Mesenchymal stem cell (in vitro differentiated cells and primary cell): ENCODE results near the gene BICRA.
A peak's percentile ranks its signal among the peaks of the same experiment; 100 is the strongest.

Source experiments
- DNase-seq: peaks from one replicate; pipeline ENCODE4 v3.0.0-alpha.2; 2013
- H2AFZ ChIP-seq: one replicate; pipeline ENCODE4 v1.6.1; 2013; ENCODE audit warnings: low read depth, mild to moderate bottlenecking, control low read depth, inconsistent platforms, low read length, moderate library complexity
- H2AK5ac ChIP-seq: 2 replicates; pipeline ENCODE4 v1.6.1; 2013; ENCODE audit warnings: low read length, moderate library complexity, mild to moderate bottlenecking, inconsistent platforms; ENCODE audit not compliant: severe bottlenecking
- H2BK120ac ChIP-seq: one replicate; pipeline ENCODE4 v1.6.1; 2013; ENCODE audit warnings: low read depth, mild to moderate bottlenecking, inconsistent platforms, low read length, moderate library complexity
- H2BK12ac ChIP-seq, 2 experiments: one replicate each; pipeline ENCODE4 v1.6.1; 2013; ENCODE audit warnings: inconsistent platforms in 2 of 2, low read length in 2 of 2, mild to moderate bottlenecking in 2 of 2, moderate library complexity in 2 of 2, control low read depth in 1 of 2
- H2BK15ac ChIP-seq: one replicate; pipeline ENCODE4 v1.6.1; 2013; ENCODE audit warnings: mild to moderate bottlenecking, low read depth, inconsistent platforms; ENCODE audit not compliant: poor library complexity, severe bottlenecking
- H2BK5ac ChIP-seq: 2 replicates; pipeline ENCODE4 v1.6.1; 2013; ENCODE audit warnings: low read depth, mild to moderate bottlenecking, low read length, control low read depth, inconsistent platforms; ENCODE audit not compliant: poor library complexity, severe bottlenecking
- H3K14ac ChIP-seq, 2 experiments: one replicate each; pipeline ENCODE4 v1.6.1; 2013; ENCODE audit warnings: inconsistent platforms in 2 of 2, low read length in 2 of 2, control low read depth in 1 of 2, mild to moderate bottlenecking in 1 of 2, moderate library complexity in 1 of 2
- H3K18ac ChIP-seq, 2 experiments: one replicate each; pipeline ENCODE4 v1.6.1; 2013; ENCODE audit warnings: inconsistent platforms in 2 of 2, low read length in 2 of 2, control low read depth in 1 of 2, low read depth in 1 of 2, mild to moderate bottlenecking in 1 of 2
- H3K23ac ChIP-seq, 2 experiments: one replicate each; pipeline ENCODE4 v1.6.1; 2013; ENCODE audit warnings: inconsistent platforms in 2 of 2, low read length in 2 of 2, mild to moderate bottlenecking in 2 of 2, moderate library complexity in 2 of 2, control low read depth in 1 of 2
- H3K27ac ChIP-seq: 2 replicates; pipeline ENCODE4 v1.5.1; 2013; ENCODE audit warnings: mild to moderate bottlenecking, moderate library complexity, low read length, control low read depth, inconsistent platforms; ENCODE audit not compliant: poor library complexity, severe bottlenecking
- H3K27me3 ChIP-seq, 2 experiments: 2 replicates each; pipeline versions ENCODE4 v1.6.1 to v1.7.0; 2013; ENCODE audit warnings: low read length in 2 of 2, mild to moderate bottlenecking in 2 of 2, moderate library complexity in 2 of 2, control low read depth in 1 of 2, inconsistent platforms in 1 of 2; ENCODE audit not compliant: control insufficient read depth in 1 of 2, insufficient read depth in 1 of 2
- H3K36me3 ChIP-seq, 2 experiments: 2 replicates each; pipeline versions ENCODE4 v1.6.1 to v1.7.0; 2013; ENCODE audit warnings: low read length in 2 of 2, control low read depth in 1 of 2, inconsistent platforms in 1 of 2, low read depth in 1 of 2, mild to moderate bottlenecking in 1 of 2; ENCODE audit not compliant: insufficient read depth in 2 of 2, control insufficient read depth in 1 of 2
- H3K4ac ChIP-seq, 2 experiments: one replicate each; pipeline ENCODE4 v1.6.1; 2013; ENCODE audit warnings: inconsistent platforms in 2 of 2, low read length in 2 of 2, mild to moderate bottlenecking in 2 of 2, moderate library complexity in 2 of 2, control low read depth in 1 of 2, low read depth in 1 of 2
- H3K4me1 ChIP-seq: 2 replicates; pipeline ENCODE4 v1.6.1; 2013; ENCODE audit warnings: low read depth, low read length, control low read depth; ENCODE audit not compliant: control insufficient read depth, insufficient read depth
- H3K4me2 ChIP-seq: 2 replicates; pipeline ENCODE4 v1.6.1; 2013; ENCODE audit warnings: low read length, mild to moderate bottlenecking, inconsistent platforms; ENCODE audit not compliant: poor library complexity, severe bottlenecking
- H3K4me3 ChIP-seq, 2 experiments: 2 replicates each; pipeline versions ENCODE4 v1.5.1 to v1.7.0; 2013; ENCODE audit warnings: low read length in 2 of 2, mild to moderate bottlenecking in 2 of 2, control low read depth in 1 of 2, low read depth in 1 of 2; ENCODE audit not compliant: insufficient read depth in 1 of 2
- H3K79me1 ChIP-seq: replicated peaks from 2 replicates; pipeline ENCODE4 v1.6.1; 2013; ENCODE audit warnings: mild to moderate bottlenecking, control low read depth, low read length, inconsistent platforms; ENCODE audit not compliant: poor library complexity, severe bottlenecking
- H3K9ac ChIP-seq: 2 replicates; pipeline ENCODE4 v1.7.0; 2013; ENCODE audit warnings: mild to moderate bottlenecking, low read length, moderate library complexity
- H3K9me3 ChIP-seq: 2 replicates; pipeline ENCODE4 v1.7.0; 2013; ENCODE audit warnings: mild to moderate bottlenecking, low read length; ENCODE audit not compliant: control insufficient read depth
- H4K8ac ChIP-seq: one replicate; pipeline ENCODE4 v1.6.1; 2013; ENCODE audit warnings: inconsistent platforms, mild to moderate bottlenecking, low read length, moderate library complexity
- H4K91ac ChIP-seq: one replicate; pipeline ENCODE4 v1.6.1; 2013; ENCODE audit warnings: mild to moderate bottlenecking, low read length, inconsistent platforms
- WGBS: methylation state at CpG from one replicate; pipeline ENCODE4 v1.1.7; 2013; ENCODE audit warnings: mixed read lengths; 5-methylcytosine and 5-hydroxymethylcytosine counted together

BICRA gene

DNA sequence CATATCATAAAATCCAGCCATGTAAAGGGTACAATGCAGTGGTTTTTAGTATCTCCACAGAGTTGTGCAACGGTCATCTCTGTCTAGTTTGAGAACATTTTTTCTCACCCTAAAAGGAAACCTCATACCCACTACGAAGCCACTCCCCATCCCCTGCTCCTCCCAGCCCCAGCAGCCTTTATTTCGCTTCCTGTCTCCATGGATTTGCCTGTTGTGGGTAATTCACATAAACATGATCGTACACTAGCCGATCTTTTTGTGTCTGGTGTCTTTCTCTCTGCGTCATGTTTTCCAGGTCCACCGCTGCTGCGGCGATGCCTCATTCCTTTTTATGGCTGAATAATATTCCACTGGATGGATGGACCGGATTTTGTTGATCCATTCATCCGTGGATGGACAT lies 28.6 kb downstream of the BICRA start:
- H3K4me3 ChIP-seq, result no peak overlapping the region
- no peak overlapping the region for H3K14ac ChIP-seq
- H4K91ac ChIP-seq, result no peak overlapping the region
- H3K18ac ChIP-seq, result peak overlapping the region in 1 of 2 experiments; percentile 28
- H3K4me1 ChIP-seq, result peaks cover 12% of the 10 kb centered on the region
- no peak overlapping the region for H2BK5ac ChIP-seq
- H2BK15ac ChIP-seq, result peak overlapping the region; percentile 44
- no peak overlapping the region for H3K27ac ChIP-seq
- H3K4ac ChIP-seq, result no peak overlapping the region
- H4K8ac ChIP-seq, result peak overlapping the region; percentile 0
- peak; percentile 87 for DNase-seq
- no peak overlapping the region for H3K4me2 ChIP-seq
- peaks cover 40% of the 10 kb centered on the region for H3K79me1 ChIP-seq
- H3K9ac ChIP-seq, result no peak overlapping the region
- no peak overlapping the region for H2AFZ ChIP-seq
- no peak overlapping the region for H3K23ac ChIP-seq
- H2BK12ac ChIP-seq, result no peak overlapping the region
- no peaks in the 10 kb centered on the region for H3K27me3 ChIP-seq
- H3K9me3 ChIP-seq, result no peaks in the 10 kb centered on the region
- H2AK5ac ChIP-seq, result no peak overlapping the region
- H3K36me3 ChIP-seq, result peaks cover 4 to 13% of the 10 kb centered on the region in 2 experiments
- no peak overlapping the region for H2BK120ac ChIP-seq
- 85% methylated on average over 11 of the region's 11 CpGs for WGBS

DNA sequence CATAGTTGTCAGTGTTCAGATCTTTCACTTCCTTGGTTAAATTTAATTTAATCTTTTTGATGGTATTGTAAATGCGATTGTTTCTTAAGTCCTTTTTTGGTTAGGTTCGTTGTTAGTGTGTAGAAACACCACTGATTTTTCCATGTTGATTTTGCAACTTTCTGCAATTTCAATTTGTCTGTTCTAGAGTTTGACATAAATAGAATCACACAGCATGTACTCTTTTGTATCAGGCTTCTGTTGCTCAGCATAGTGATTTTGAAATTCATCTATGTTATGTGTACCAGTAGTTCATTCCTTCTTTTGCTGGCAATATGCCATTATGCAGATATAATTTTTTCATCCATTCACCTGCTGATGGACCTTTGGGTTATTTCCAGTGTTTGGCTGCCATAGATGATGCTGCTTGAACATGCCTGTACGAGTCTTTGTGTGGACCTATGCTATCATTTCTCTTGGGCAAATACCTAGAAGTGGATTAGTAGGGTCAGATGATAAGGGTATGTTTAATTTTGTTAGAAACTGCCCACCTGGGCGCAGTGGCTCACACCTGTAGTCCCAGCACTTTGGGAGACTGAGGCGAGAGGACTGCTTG lies 33.1 kb downstream of the BICRA start:
- peaks cover 23% of the 10 kb centered on the region for H3K4me1 ChIP-seq
- H3K36me3 ChIP-seq, result peaks cover 16 to 19% of the 10 kb centered on the region in 2 experiments
- no peak overlapping the region for H2BK5ac ChIP-seq
- H3K14ac ChIP-seq, result no peak overlapping the region
- no peak overlapping the region for H2AK5ac ChIP-seq
- H3K18ac ChIP-seq, result no peak overlapping the region
- no peak overlapping the region for H2BK12ac ChIP-seq
- H2BK120ac ChIP-seq, result no peak overlapping the region
- no peak overlapping the region for H4K91ac ChIP-seq
- no peak overlapping the region for H3K27ac ChIP-seq
- H3K79me1 ChIP-seq, result peaks cover 38% of the 10 kb centered on the region
- no peak overlapping the region for H3K4me2 ChIP-seq
- H4K8ac ChIP-seq, result no peak overlapping the region
- H3K4me3 ChIP-seq, result no peak overlapping the region
- no peak overlapping the region for H3K23ac ChIP-seq
- WGBS, result 94% methylated on average over 5 of the region's 5 CpGs
- H3K4ac ChIP-seq, result no peak overlapping the region
- no peak overlapping the region for H2AFZ ChIP-seq
- no peaks in the 10 kb centered on the region for H3K27me3 ChIP-seq
- no peak overlapping the region for H3K9ac ChIP-seq
- DNase-seq, result no peak
- no peaks in the 10 kb centered on the region for H3K9me3 ChIP-seq
- no peak overlapping the region for H2BK15ac ChIP-seq

DNA sequence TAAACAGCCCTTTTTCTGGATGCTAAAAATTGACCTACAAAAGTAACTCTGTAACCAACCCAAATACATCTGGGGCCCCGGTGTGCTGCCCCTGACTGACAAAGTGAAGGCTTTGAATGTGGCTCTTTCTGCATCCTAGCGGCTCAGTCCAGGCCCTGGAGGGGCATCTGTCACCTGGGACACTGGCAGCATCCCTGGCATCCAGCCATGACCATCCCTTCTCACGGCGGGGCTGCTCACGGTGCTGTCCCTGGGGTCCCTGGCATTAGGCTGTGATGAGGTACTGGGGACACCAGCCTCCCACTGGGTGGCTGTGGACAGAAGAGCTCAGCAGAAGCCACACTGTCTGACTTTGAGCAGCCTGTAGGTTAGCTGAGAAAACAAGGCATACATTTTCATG lies 34.3 kb downstream of the BICRA start:
- no peak overlapping the region for H2AK5ac ChIP-seq

DNA sequence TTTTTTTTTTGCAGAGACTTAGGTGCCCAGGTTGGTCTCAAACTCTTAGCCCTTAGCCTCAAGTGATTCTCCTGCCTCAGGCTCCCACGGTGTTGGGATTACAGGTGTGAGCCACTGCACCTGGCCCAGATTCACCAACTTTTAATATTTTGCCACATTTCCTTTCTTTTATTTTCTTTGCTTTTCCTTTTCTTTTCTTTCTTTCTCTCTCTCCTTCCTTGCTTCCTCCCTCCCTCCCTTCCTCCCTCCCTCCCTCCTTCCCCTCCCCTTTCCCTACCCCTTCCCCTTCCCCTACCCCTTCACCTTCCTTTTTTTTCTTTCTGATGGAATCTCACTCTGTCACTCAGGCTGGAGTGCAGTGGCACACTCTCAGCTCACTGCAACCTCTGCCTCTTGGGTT lies 35.3 kb downstream of the BICRA start:
- H3K4me2 ChIP-seq, result no peak overlapping the region
- H3K9ac ChIP-seq, result no peak overlapping the region
- no peak overlapping the region for H2BK12ac ChIP-seq
- H2BK120ac ChIP-seq, result no peak overlapping the region
- H3K27me3 ChIP-seq, result no peaks in the 10 kb centered on the region
- H3K9me3 ChIP-seq, result no peaks in the 10 kb centered on the region
- H3K23ac ChIP-seq, result no peak overlapping the region
- 100% methylated on average over 1 of the region's 1 CpG for WGBS
- no peak overlapping the region for H4K91ac ChIP-seq
- peaks cover 39% of the 10 kb centered on the region for H3K79me1 ChIP-seq
- H3K18ac ChIP-seq, result no peak overlapping the region
- H2AFZ ChIP-seq, result no peak overlapping the region
- no peak for DNase-seq
- H3K36me3 ChIP-seq, result peaks cover 11 to 20% of the 10 kb centered on the region in 2 experiments
- no peak overlapping the region for H3K27ac ChIP-seq
- H2BK5ac ChIP-seq, result no peak overlapping the region
- no peak overlapping the region for H2BK15ac ChIP-seq
- no peak overlapping the region for H4K8ac ChIP-seq
- no peak overlapping the region for H3K4ac ChIP-seq
- no peak overlapping the region for H3K4me3 ChIP-seq
- H3K4me1 ChIP-seq, result peaks cover 22% of the 10 kb centered on the region
- H2AK5ac ChIP-seq, result no peak overlapping the region
- H3K14ac ChIP-seq, result no peak overlapping the region

More for the DNA sequence above, 34.3 kb downstream of the BICRA start:
- Histone ChIP-seq H4K91ac (no peak overlapping the region), H3K27me3 (no peaks in the 10 kb centered on the region), H3K18ac (no peak overlapping the region), H3K4ac (no peak overlapping the region), H3K27ac (no peak overlapping the region), H3K4me3 (no peak overlapping the region), H3K23ac (no peak overlapping the region), H3K9ac (no peak overlapping the region), H3K4me2 (no peak overlapping the region), H3K9me3 (no peaks in the 10 kb centered on the region), H4K8ac (no peak overlapping the region), H2BK5ac (no peak overlapping the region), H2BK120ac (no peak overlapping the region), H3K36me3 (peaks cover 17 to 20% of the 10 kb centered on the region in 2 experiments), H2BK12ac (no peak overlapping the region), H2AFZ (no peak overlapping the region), H3K4me1 (peaks cover 19% of the 10 kb centered on the region), H3K79me1 (peaks cover 41% of the 10 kb centered on the region), H2BK15ac (no peak overlapping the region), H3K14ac (no peak overlapping the region)
- no peak for DNase-seq
- 98% methylated on average over 5 of the region's 5 CpGs for WGBS
